ENCODE data around the gene FREM2.

FREM2 gene

GRCh38 chr13:38735665-38736440 lies 49.0 kb downstream of the FREM2 start:
- no peak overlapping the region for H3K4me3 ChIP-seq (ENCODE audit: control insufficient read depth, low read depth, low read length)
- TF ChIP-seq, protein P1, sequence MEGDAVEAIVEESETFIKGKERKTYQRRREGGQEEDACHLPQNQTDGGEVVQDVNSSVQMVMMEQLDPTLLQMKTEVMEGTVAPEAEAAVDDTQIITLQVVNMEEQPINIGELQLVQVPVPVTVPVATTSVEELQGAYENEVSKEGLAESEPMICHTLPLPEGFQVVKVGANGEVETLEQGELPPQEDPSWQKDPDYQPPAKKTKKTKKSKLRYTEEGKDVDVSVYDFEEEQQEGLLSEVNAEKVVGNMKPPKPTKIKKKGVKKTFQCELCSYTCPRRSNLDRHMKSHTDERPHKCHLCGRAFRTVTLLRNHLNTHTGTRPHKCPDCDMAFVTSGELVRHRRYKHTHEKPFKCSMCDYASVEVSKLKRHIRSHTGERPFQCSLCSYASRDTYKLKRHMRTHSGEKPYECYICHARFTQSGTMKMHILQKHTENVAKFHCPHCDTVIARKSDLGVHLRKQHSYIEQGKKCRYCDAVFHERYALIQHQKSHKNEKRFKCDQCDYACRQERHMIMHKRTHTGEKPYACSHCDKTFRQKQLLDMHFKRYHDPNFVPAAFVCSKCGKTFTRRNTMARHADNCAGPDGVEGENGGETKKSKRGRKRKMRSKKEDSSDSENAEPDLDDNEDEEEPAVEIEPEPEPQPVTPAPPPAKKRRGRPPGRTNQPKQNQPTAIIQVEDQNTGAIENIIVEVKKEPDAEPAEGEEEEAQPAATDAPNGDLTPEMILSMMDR (IDR thresholded peaks at IDR 0.05; ENCODE audit: control insufficient read depth, insufficient read depth, low read depth, low read length, missing control alignments) = no peak
- no peak for DNase-seq (ENCODE audit: low read depth)

DNA sequence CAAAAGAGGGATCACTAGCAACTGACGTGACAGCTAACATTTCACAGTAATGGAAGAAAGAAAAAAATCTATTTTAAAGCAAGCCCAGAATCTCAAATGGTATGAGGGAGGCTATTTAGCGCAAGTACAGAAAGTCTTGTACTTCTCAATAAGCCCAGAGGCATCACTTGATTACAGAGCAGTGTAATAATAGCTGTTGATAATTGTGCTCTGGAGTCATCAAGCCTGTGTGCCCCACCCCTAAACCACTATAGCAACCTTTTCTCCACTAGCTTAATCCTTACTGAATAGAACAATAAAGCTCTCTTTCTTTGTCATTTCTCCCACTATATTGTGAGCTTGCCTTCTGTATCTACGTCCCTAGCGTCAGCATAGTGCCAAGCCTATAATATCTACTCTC lies 56.6 kb downstream of the FREM2 start:
- no peak for DNase-seq (ENCODE audit: low read depth)
- TF ChIP-seq, protein P1 (IDR thresholded peaks at IDR 0.05; ENCODE audit: control insufficient read depth, insufficient read depth, low read depth, low read length, missing control alignments) = no peak
- no peak overlapping the region for H3K4me3 ChIP-seq (ENCODE audit: control insufficient read depth, low read depth, low read length)

- TF ChIP-seq, protein P1 (IDR thresholded peaks at IDR 0.05; ENCODE audit: control insufficient read depth, insufficient read depth, low read depth, low read length, missing control alignments) = no peak
Measured at GRCh38 chr13:38752686-38753085, 65.8 kb downstream of the FREM2 start.

GRCh38 chr13:38753878-38754277 lies 67.0 kb downstream of the FREM2 start:
- TF ChIP-seq, protein P1 (IDR thresholded peaks at IDR 0.05; ENCODE audit: control insufficient read depth, insufficient read depth, low read depth, low read length, missing control alignments) = no peak
- H3K4me3 ChIP-seq (ENCODE audit: control insufficient read depth, low read depth, low read length) = no peak overlapping the region
- no peak for DNase-seq (ENCODE audit: low read depth)

More at GRCh38 chr13:38752686-38753085, 65.8 kb downstream of the FREM2 start:
- H3K4me3 ChIP-seq (ENCODE audit: control insufficient read depth, low read depth, low read length) = no peak overlapping the region
- DNase-seq (ENCODE audit: low read depth) = no peak

DNA sequence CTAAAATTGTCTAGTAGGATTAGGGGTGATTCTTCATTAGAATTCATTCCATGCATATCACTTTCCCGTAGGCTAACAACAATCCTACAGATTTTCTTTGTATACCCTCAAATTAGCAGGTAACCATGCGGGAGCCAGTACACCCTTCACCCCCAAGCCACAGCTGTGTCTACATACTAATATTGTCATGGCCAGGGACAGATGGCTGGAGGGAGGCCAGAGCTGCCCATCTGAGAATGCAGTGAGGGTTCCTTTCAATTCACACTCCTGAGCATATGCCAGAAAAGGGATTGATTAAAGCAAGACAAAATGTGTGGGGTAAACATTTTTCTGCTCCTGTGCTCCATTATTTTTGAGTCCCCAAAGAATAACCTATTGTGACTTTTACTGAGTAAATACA lies 68.9 kb downstream of the FREM2 start:
- TF ChIP-seq, protein P1 (IDR thresholded peaks at IDR 0.05; ENCODE audit: control insufficient read depth, insufficient read depth, low read depth, low read length, missing control alignments) = no peak
- no peak overlapping the region for H3K4me3 ChIP-seq (ENCODE audit: control insufficient read depth, low read depth, low read length)
- no peak for DNase-seq (ENCODE audit: low read depth)

GRCh38 chr13:38758277-38758676 lies 71.4 kb downstream of the FREM2 start:
- no peak for DNase-seq (ENCODE audit: low read depth)

More at GRCh38 chr13:38758277-38758676, 71.4 kb downstream of the FREM2 start:
- TF ChIP-seq, protein P1 (IDR thresholded peaks at IDR 0.05; ENCODE audit: control insufficient read depth, insufficient read depth, low read depth, low read length, missing control alignments) = no peak
- H3K4me3 ChIP-seq (ENCODE audit: control insufficient read depth, low read depth, low read length) = no peak overlapping the region
